Activated T-cell treated with anti-CD3 and anti-CD28 coated beads, Interleukin-2, amount 50 U/mL, for 4 hours (primary cell): ENCODE results near the gene ABHD15. TPM values are rescaled to one million over a fixed set of nuclear protein-coding genes. Genes with fewer than 3 reads are reported as not detected.

Source experiments
- total RNA-seq, 3 donors: library from RNA; stranded (reverse); gene quantifications; one replicate each; pipeline ENCODE4 v1.2.1, GENCODE V29; 2021

Gene ABHD15
- total RNA-seq, 3 donors from 2014 or later, result 7.6 to 10.6 (median 9.9) TPM

Other genes with a start within 250 kb of the ABHD15 start
- gene TAOK1, start 176.7 kb downstream of the ABHD15 start, total RNA-seq, result 10 to 100 TPM; 35.6 to 42.4 (median 37.4) TPM
- gene TP53I13, start 1.7 kb upstream of the ABHD15 start, total RNA-seq, result 10 to 100 TPM; 40.9 to 53.9 (median 42.1) TPM
- 10 to 100 TPM; 79.3 to 91.3 (median 90.8) TPM for gene GIT1, start 22.6 kb upstream of the ABHD15 start, total RNA-seq
- 10 to 100 TPM; 33.3 to 40.7 (median 40.4) TPM for gene ANKRD13B, start 26.1 kb upstream of the ABHD15 start, total RNA-seq
- gene CORO6, start 55.9 kb upstream of the ABHD15 start, total RNA-seq, result 10 to 100 TPM in 2 of 3 donors, 1 to 10 TPM in 1; 9.8 to 12.3 (median 11.8) TPM